ENCODE measurements around the gene PATJ. TPM values are rescaled to one million over a fixed set of nuclear protein-coding genes. Genes with fewer than 3 reads are reported as not detected.
A peak's percentile ranks its signal among the peaks of the same experiment; 100 is the strongest.

PATJ gene
- total RNA-seq, 1 experiment from 2014 or later = 57.9 TPM

DNA sequence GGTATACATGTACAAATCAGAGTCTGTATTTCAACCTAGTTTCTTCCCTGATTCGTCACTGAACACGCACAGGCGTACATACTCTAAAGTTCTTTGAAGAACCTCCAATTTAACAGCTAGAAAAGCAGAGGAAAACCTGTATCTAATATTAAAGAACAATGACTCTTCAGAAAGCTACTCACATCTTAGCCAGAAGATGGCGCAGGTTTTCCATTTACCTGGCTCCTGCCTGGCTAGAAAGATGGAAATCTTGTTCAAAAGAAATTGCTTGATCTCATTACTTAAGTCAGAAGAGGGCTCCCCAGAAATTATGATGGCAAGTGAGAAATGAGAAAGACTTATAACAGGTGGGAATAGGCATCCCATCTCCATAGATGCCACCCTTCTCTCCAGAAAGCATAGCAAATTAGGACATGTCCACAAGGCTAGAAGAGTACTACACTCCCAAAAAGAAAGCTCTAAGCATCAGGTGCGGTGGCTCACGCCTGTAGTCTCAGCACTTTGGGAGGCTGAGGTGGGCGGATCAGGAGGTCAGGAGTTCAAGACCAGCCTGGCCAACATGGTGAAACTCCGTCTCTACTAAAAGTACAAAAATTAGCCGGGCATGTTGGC lies 433.4 kb downstream of the PATJ start:
- CTCF ChIA-PET = interaction anchor here (0.7 to 4.7 kb wide), 47 partner anchors 9 to 760 kb away, joined by 3 to 37 read pairs (median 5); no protein-coding TSS in a partner anchor
- Mint-ChIP-seq H3K27ac (peak overlapping the region; percentile 40), H3K27me3 (ENCODE audit: low read depth) (no peaks in the 10 kb centered on the region), H3K9me3 (no peaks in the 10 kb centered on the region), H3K36me3 (no peaks in the 10 kb centered on the region), H3K4me1 (peaks cover 61% of the 10 kb centered on the region), H3K4me3 (no peak overlapping the region)
- POLR2A ChIA-PET = interaction anchor here (0.5 to 1.9 kb wide), 9 partner anchors 20 to 260 kb away, joined by 3 to 12 read pairs (median 4); no protein-coding TSS in a partner anchor
- ATAC-seq (peak; percentile 21), DNase-seq (ENCODE audit: low spot score) (peak; percentile 45)
- TF ChIP-seq, protein P1, sequence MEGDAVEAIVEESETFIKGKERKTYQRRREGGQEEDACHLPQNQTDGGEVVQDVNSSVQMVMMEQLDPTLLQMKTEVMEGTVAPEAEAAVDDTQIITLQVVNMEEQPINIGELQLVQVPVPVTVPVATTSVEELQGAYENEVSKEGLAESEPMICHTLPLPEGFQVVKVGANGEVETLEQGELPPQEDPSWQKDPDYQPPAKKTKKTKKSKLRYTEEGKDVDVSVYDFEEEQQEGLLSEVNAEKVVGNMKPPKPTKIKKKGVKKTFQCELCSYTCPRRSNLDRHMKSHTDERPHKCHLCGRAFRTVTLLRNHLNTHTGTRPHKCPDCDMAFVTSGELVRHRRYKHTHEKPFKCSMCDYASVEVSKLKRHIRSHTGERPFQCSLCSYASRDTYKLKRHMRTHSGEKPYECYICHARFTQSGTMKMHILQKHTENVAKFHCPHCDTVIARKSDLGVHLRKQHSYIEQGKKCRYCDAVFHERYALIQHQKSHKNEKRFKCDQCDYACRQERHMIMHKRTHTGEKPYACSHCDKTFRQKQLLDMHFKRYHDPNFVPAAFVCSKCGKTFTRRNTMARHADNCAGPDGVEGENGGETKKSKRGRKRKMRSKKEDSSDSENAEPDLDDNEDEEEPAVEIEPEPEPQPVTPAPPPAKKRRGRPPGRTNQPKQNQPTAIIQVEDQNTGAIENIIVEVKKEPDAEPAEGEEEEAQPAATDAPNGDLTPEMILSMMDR (IDR thresholded peaks at IDR 0.05) = peak; percentile 44
- TF ChIP-seq NFATC4 (CRISPR knock-in tag; IDR thresholded peaks at IDR 0.05) = no peak

- ATAC-seq (peak; percentile 79), DNase-seq (ENCODE audit: low spot score) (no peak)
- H3K36me3 Mint-ChIP-seq = no peaks in the 10 kb centered on the region
- H3K27ac Mint-ChIP-seq = peak overlapping the region; percentile 92
- H3K9me3 Mint-ChIP-seq = no peaks in the 10 kb centered on the region
- CTCF ChIA-PET = interaction anchor here (0.7 to 2.4 kb wide), 22 partner anchors 10 to 259 kb away, joined by 3 to 30 read pairs (median 8); no protein-coding TSS in a partner anchor
- POLR2A ChIA-PET = interaction anchor here (0.6 to 1.9 kb wide), 7 partner anchors 21 to 259 kb away, joined by 3 to 12 read pairs (median 5); no protein-coding TSS in a partner anchor
- H3K4me3 Mint-ChIP-seq = 0 out of 2 replicates have a peak overlapping the region, but pooled peaks have one; percentile 14
- H3K27me3 Mint-ChIP-seq (ENCODE audit: low read depth) = no peaks in the 10 kb centered on the region
- peaks cover 64% of the 10 kb centered on the region for H3K4me1 Mint-ChIP-seq
- no peak for TF ChIP-seq CREM (CRISPR knock-in tag; IDR thresholded peaks at IDR 0.05)
- peak; percentile 29; the same call in 1 of the 2 replicates for TF ChIP-seq TEAD1 (CRISPR knock-in tag; IDR thresholded peaks at IDR 0.05)
- no peak for TF ChIP-seq ZNF671 (CRISPR knock-in tag; IDR thresholded peaks at IDR 0.05)
- TF ChIP-seq ZNF317 (CRISPR knock-in tag; IDR thresholded peaks at IDR 0.05; ENCODE audit: borderline replicate concordance, low read depth) = no peak
- TF ChIP-seq, protein P2, sequence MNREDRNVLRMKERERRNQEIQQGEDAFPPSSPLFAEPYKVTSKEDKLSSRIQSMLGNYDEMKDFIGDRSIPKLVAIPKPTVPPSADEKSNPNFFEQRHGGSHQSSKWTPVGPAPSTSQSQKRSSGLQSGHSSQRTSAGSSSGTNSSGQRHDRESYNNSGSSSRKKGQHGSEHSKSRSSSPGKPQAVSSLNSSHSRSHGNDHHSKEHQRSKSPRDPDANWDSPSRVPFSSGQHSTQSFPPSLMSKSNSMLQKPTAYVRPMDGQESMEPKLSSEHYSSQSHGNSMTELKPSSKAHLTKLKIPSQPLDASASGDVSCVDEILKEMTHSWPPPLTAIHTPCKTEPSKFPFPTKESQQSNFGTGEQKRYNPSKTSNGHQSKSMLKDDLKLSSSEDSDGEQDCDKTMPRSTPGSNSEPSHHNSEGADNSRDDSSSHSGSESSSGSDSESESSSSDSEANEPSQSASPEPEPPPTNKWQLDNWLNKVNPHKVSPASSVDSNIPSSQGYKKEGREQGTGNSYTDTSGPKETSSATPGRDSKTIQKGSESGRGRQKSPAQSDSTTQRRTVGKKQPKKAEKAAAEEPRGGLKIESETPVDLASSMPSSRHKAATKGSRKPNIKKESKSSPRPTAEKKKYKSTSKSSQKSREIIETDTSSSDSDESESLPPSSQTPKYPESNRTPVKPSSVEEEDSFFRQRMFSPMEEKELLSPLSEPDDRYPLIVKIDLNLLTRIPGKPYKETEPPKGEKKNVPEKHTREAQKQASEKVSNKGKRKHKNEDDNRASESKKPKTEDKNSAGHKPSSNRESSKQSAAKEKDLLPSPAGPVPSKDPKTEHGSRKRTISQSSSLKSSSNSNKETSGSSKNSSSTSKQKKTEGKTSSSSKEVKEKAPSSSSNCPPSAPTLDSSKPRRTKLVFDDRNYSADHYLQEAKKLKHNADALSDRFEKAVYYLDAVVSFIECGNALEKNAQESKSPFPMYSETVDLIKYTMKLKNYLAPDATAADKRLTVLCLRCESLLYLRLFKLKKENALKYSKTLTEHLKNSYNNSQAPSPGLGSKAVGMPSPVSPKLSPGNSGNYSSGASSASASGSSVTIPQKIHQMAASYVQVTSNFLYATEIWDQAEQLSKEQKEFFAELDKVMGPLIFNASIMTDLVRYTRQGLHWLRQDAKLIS (CRISPR knock-in tag; IDR thresholded peaks at IDR 0.05; ENCODE audit: borderline replicate concordance) = peak; percentile 53; the same call in 1 of the 2 replicates
- 0 out of 2 replicates have a peak, but pooled peaks have one; percentile 33 for TF ChIP-seq MAX (CRISPR knock-in tag; IDR thresholded peaks at IDR 0.05)
- TF ChIP-seq, protein P3, sequence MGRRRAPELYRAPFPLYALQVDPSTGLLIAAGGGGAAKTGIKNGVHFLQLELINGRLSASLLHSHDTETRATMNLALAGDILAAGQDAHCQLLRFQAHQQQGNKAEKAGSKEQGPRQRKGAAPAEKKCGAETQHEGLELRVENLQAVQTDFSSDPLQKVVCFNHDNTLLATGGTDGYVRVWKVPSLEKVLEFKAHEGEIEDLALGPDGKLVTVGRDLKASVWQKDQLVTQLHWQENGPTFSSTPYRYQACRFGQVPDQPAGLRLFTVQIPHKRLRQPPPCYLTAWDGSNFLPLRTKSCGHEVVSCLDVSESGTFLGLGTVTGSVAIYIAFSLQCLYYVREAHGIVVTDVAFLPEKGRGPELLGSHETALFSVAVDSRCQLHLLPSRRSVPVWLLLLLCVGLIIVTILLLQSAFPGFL (CRISPR knock-in tag; IDR thresholded peaks at IDR 0.05; ENCODE audit: borderline replicate concordance) = no peak
- no peak for TF ChIP-seq AR (CRISPR knock-in tag; IDR thresholded peaks at IDR 0.05)
- TF ChIP-seq NR2C2 (CRISPR knock-in tag; IDR thresholded peaks at IDR 0.05) = no peak
- TF ChIP-seq SP1 (CRISPR knock-in tag; conservative IDR thresholded peaks at IDR 0.05) = no peak
- TF ChIP-seq ZMAT4 (CRISPR knock-in tag; IDR thresholded peaks at IDR 0.05) = no peak
These were observed 434.5 kb downstream of the PATJ start for GRCh38 chr1:62176597-62177312.

All from WTC11 (cell line).